Stimulated activated CD4-positive, alpha-beta T cell treated with anti-CD3 and anti-CD28 coated beads, Interleukin-15, amount 100 ng/mL, for 1 hour (primary cell): ENCODE results near the gene DMRTC2.

Experiments used
- DNase-seq, 2 donors: peaks; one replicate each; pipeline ENCODE4 v3.0.0-alpha.2; 2020; ENCODE audit warnings: low read depth in 1 of 2, low spot score in 1 of 2

The DMRTC2 gene

GRCh38 chr19:41847351-41848105 lies 2.7 kb downstream of the DMRTC2 start:
- DNase-seq, result no peak

- no peak for DNase-seq
These were observed 3.8 kb downstream of the DMRTC2 start for GRCh38 chr19:41848666-41849065.

- DNase-seq, result no peak
These were observed 4.2 kb downstream of the DMRTC2 start for GRCh38 chr19:41849067-41849466.

GRCh38 chr19:41850381-41850780 lies 5.5 kb downstream of the DMRTC2 start:
- no peak for DNase-seq

GRCh38 chr19:41851456-41851855 lies 6.6 kb downstream of the DMRTC2 start:
- no peak for DNase-seq

GRCh38 chr19:41853344-41853743 lies 8.5 kb downstream of the DMRTC2 start:
- DNase-seq, result no peak

GRCh38 chr19:41853768-41854167 lies 8.9 kb downstream of the DMRTC2 start:
- DNase-seq, result no peak

- DNase-seq, result no peak
These were observed 14.4 kb downstream of the DMRTC2 start for GRCh38 chr19:41859213-41859617.

- peak; percentile 97 for DNase-seq
These were observed 15.0 kb downstream of the DMRTC2 start, which contains the start of gene RPS19 for GRCh38 chr19:41859618-41860418. TSS of gene RPS19 (plus strand) at chr19:41860255. CDS start at chr19:41860775, 520 bp downstream.

- no peak for DNase-seq
These were observed 15.7 kb downstream of the DMRTC2 start for GRCh38 chr19:41860419-41861115.

- no peak for DNase-seq
These were observed 16.4 kb downstream of the DMRTC2 start for GRCh38 chr19:41861116-41861768.

GRCh38 chr19:41861846-41862245 lies 17.0 kb downstream of the DMRTC2 start:
- DNase-seq, result no peak

- DNase-seq, result no peak
These were observed 17.7 kb downstream of the DMRTC2 start for GRCh38 chr19:41862445-41862986.

- no peak for DNase-seq
These were observed 18.5 kb downstream of the DMRTC2 start for GRCh38 chr19:41863209-41863931.

- DNase-seq, result no peak
These were observed 19.5 kb downstream of the DMRTC2 start for GRCh38 chr19:41864374-41864773.

- DNase-seq, result no peak
These were observed 21.4 kb downstream of the DMRTC2 start for GRCh38 chr19:41866284-41866683.

GRCh38 chr19:41868120-41868988 lies 23.5 kb downstream of the DMRTC2 start:
- no peak for DNase-seq

GRCh38 chr19:41868989-41869300 lies 24.1 kb downstream of the DMRTC2 start:
- no peak for DNase-seq

- no peak for DNase-seq
These were observed 24.6 kb downstream of the DMRTC2 start for GRCh38 chr19:41869374-41869955.
